Measurements from ENCODE around the gene ACOT11.

DNA sequence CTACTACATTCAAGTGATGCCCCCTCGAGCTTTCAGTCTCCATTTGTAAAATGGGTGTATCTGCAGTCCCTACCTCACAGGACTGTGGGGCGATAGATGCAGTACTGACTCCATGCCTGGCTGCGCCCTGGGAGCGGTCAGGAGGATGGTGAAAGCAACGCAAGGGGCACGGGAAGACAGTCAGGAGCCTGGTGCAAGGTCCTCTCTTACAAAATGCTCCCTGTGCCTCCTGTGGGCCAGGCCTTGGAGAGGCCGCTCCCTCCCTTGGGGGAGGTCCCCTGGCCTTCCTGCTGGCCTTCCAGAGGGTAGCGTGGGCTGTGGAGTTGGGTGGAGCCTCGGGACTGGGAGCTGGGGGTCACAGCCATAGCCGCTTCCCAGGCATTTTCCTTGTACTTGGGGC lies 53.7 kb downstream of the ACOT11 start:
- TF ChIP-seq POLR2AphosphoS5 (IDR thresholded peaks at IDR 0.05; ENCODE audit: low read depth, low read length), result no peak
- TF ChIP-seq TAF1 (IDR thresholded peaks at IDR 0.05; ENCODE audit: borderline replicate concordance, insufficient read depth, low read length), result no peak
- TF ChIP-seq, protein P1, sequence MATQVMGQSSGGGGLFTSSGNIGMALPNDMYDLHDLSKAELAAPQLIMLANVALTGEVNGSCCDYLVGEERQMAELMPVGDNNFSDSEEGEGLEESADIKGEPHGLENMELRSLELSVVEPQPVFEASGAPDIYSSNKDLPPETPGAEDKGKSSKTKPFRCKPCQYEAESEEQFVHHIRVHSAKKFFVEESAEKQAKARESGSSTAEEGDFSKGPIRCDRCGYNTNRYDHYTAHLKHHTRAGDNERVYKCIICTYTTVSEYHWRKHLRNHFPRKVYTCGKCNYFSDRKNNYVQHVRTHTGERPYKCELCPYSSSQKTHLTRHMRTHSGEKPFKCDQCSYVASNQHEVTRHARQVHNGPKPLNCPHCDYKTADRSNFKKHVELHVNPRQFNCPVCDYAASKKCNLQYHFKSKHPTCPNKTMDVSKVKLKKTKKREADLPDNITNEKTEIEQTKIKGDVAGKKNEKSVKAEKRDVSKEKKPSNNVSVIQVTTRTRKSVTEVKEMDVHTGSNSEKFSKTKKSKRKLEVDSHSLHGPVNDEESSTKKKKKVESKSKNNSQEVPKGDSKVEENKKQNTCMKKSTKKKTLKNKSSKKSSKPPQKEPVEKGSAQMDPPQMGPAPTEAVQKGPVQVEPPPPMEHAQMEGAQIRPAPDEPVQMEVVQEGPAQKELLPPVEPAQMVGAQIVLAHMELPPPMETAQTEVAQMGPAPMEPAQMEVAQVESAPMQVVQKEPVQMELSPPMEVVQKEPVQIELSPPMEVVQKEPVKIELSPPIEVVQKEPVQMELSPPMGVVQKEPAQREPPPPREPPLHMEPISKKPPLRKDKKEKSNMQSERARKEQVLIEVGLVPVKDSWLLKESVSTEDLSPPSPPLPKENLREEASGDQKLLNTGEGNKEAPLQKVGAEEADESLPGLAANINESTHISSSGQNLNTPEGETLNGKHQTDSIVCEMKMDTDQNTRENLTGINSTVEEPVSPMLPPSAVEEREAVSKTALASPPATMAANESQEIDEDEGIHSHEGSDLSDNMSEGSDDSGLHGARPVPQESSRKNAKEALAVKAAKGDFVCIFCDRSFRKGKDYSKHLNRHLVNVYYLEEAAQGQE (IDR thresholded peaks at IDR 0.05; ENCODE audit: insufficient read depth in 1 of 2, low read depth in 2 of 2, low read length in 2 of 2), result no peak

Data from PFSK-1 (cell line).